ENCODE results near the gene YPEL2. TPM values are rescaled to one million over a fixed set of nuclear protein-coding genes. Genes with fewer than 3 reads are reported as not detected.

The YPEL2 gene
- total RNA-seq, 2 experiments from 2014 or later, result 9.0 to 10.0 TPM

- CTCF ChIA-PET, result no interaction called here
- DNase-seq (no peak), ATAC-seq (no peak)
- Mint-ChIP-seq H3K27me3 (ENCODE audit: low read depth) (no peaks in the 10 kb centered on the region), H3K4me3 (no peak overlapping the region), H3K9me3 (ENCODE audit: insufficient read depth) (no peaks in the 10 kb centered on the region), H3K27ac (no peak overlapping the region), H3K4me1 (ENCODE audit: low read depth) (peaks cover 38% of the 10 kb centered on the region), H3K36me3 (ENCODE audit: low read depth) (peaks cover 5% of the 10 kb centered on the region)
- POLR2A ChIA-PET, result no interaction called here
Observed at GRCh38 chr17:59347975-59348391, 16.5 kb downstream of the YPEL2 start.

GRCh38 chr17:59349178-59349577, 17.7 kb downstream of the YPEL2 start:
- no peak overlapping the region for H3K27ac Mint-ChIP-seq
- no peaks in the 10 kb centered on the region for H3K9me3 Mint-ChIP-seq (ENCODE audit: insufficient read depth)
- peaks cover 17% of the 10 kb centered on the region for H3K36me3 Mint-ChIP-seq (ENCODE audit: low read depth)
- no peaks in the 10 kb centered on the region for H3K27me3 Mint-ChIP-seq (ENCODE audit: low read depth)
- H3K4me1 Mint-ChIP-seq (ENCODE audit: low read depth), result peaks cover 41% of the 10 kb centered on the region
- DNase-seq (no peak), ATAC-seq (no peak)
- ChIA-PET CTCF (interaction anchor here (0.5 to 1.6 kb wide), 2 partner anchors 17 to 91 kb away, joined by 3 to 4 read pairs; no protein-coding TSS in a partner anchor), POLR2A (interaction anchor here (0.6 kb wide), 1 partner anchor 42 kb away, joined by 3 read pairs; no protein-coding TSS in a partner anchor)
- no peak overlapping the region for H3K4me3 Mint-ChIP-seq

- Mint-ChIP-seq H3K27ac (peak overlapping the region; percentile 53), H3K4me3 (no peak overlapping the region), H3K4me1 (ENCODE audit: low read depth) (peaks cover 55% of the 10 kb centered on the region), H3K9me3 (ENCODE audit: insufficient read depth) (peaks cover 8% of the 10 kb centered on the region), H3K36me3 (ENCODE audit: low read depth) (peaks cover 52% of the 10 kb centered on the region), H3K27me3 (ENCODE audit: low read depth) (no peaks in the 10 kb centered on the region)
- ChIA-PET POLR2A (no interaction called here), CTCF (interaction anchor here (0.7 to 2.1 kb wide), 5 partner anchors 11 to 74 kb away, joined by 3 to 5 read pairs (median 4); no protein-coding TSS in a partner anchor)
- DNase-seq (peak; percentile 55), ATAC-seq (peak; percentile 72)
Observed at GRCh38 chr17:59353106-59353854, 21.8 kb downstream of the YPEL2 start.

GRCh38 chr17:59353936-59354755, 22.7 kb downstream of the YPEL2 start:
- peaks cover 54% of the 10 kb centered on the region for H3K36me3 Mint-ChIP-seq (ENCODE audit: low read depth)
- peaks cover 60% of the 10 kb centered on the region for H3K4me1 Mint-ChIP-seq (ENCODE audit: low read depth)
- CTCF ChIA-PET, result interaction anchor here (0.7 to 2.1 kb wide), 6 partner anchors 12 to 85 kb away, joined by 3 to 5 read pairs (median 4); no protein-coding TSS in a partner anchor

GRCh38 chr17:59355030-59355701, 23.7 kb downstream of the YPEL2 start:
- Mint-ChIP-seq H3K27me3 (ENCODE audit: low read depth) (no peaks in the 10 kb centered on the region), H3K36me3 (ENCODE audit: low read depth) (peaks cover 56% of the 10 kb centered on the region), H3K9me3 (ENCODE audit: insufficient read depth) (peaks cover 8% of the 10 kb centered on the region), H3K27ac (no peak overlapping the region), H3K4me1 (ENCODE audit: low read depth) (peaks cover 65% of the 10 kb centered on the region), H3K4me3 (no peak overlapping the region)
- DNase-seq (no peak), ATAC-seq (no peak)
- ChIA-PET CTCF (interaction anchor here (0.8 to 1.7 kb wide), 2 partner anchors 26 to 84 kb away, joined by 5 to 8 read pairs; no protein-coding TSS in a partner anchor), POLR2A (interaction anchor here (1.2 kb wide), 1 partner anchor 12 kb away, joined by 3 read pairs; no protein-coding TSS in a partner anchor)

More at GRCh38 chr17:59353936-59354755, 22.7 kb downstream of the YPEL2 start:
- Mint-ChIP-seq H3K4me3 (no peak overlapping the region), H3K27me3 (ENCODE audit: low read depth) (no peaks in the 10 kb centered on the region), H3K27ac (no peak overlapping the region), H3K9me3 (ENCODE audit: insufficient read depth) (peaks cover 8% of the 10 kb centered on the region)
- ATAC-seq (no peak), DNase-seq (no peak)
- POLR2A ChIA-PET, result no interaction called here

- Mint-ChIP-seq H3K9me3 (ENCODE audit: insufficient read depth) (peaks cover 8% of the 10 kb centered on the region), H3K27me3 (ENCODE audit: low read depth) (no peaks in the 10 kb centered on the region), H3K4me1 (ENCODE audit: low read depth) (peaks cover 70% of the 10 kb centered on the region), H3K36me3 (ENCODE audit: low read depth) (peaks cover 60% of the 10 kb centered on the region), H3K27ac (no peak overlapping the region), H3K4me3 (no peak overlapping the region)
- POLR2A ChIA-PET, result interaction anchor here (0.6 to 1.2 kb wide), 2 partner anchors 12 to 16 kb away, joined by 3 to 4 read pairs; no protein-coding TSS in a partner anchor
- CTCF ChIA-PET, result interaction anchor here (0.7 to 1.7 kb wide), 4 partner anchors 26 to 84 kb away, joined by 3 to 8 read pairs (median 5); no protein-coding TSS in a partner anchor
- no peak for ATAC-seq
- no peak for DNase-seq
Observed at GRCh38 chr17:59355702-59356325, 24.4 kb downstream of the YPEL2 start.

GRCh38 chr17:59356543-59357218, 25.2 kb downstream of the YPEL2 start:
- no peaks in the 10 kb centered on the region for H3K27me3 Mint-ChIP-seq (ENCODE audit: low read depth)
- H3K4me1 Mint-ChIP-seq (ENCODE audit: low read depth), result peaks cover 75% of the 10 kb centered on the region
- no peak overlapping the region for H3K4me3 Mint-ChIP-seq
- ATAC-seq (no peak), DNase-seq (no peak)
- ChIA-PET CTCF (interaction anchor here (0.7 to 1.7 kb wide), 2 partner anchors 27 to 71 kb away, joined by 3 to 5 read pairs; no protein-coding TSS in a partner anchor), POLR2A (interaction anchor here (0.5 to 0.6 kb wide), 2 partner anchors 17 to 683 kb away, joined by 3 to 4 read pairs; no protein-coding TSS in a partner anchor)
- no peak overlapping the region for H3K27ac Mint-ChIP-seq
- H3K9me3 Mint-ChIP-seq (ENCODE audit: insufficient read depth), result peaks cover 8% of the 10 kb centered on the region
- peaks cover 57% of the 10 kb centered on the region for H3K36me3 Mint-ChIP-seq (ENCODE audit: low read depth)

GRCh38 chr17:59357219-59357697, 25.8 kb downstream of the YPEL2 start:
- Mint-ChIP-seq H3K36me3 (ENCODE audit: low read depth) (peaks cover 56% of the 10 kb centered on the region), H3K9me3 (ENCODE audit: insufficient read depth) (peaks cover 8% of the 10 kb centered on the region), H3K27ac (no peak overlapping the region), H3K27me3 (ENCODE audit: low read depth) (no peaks in the 10 kb centered on the region), H3K4me3 (no peak overlapping the region), H3K4me1 (ENCODE audit: low read depth) (peaks cover 75% of the 10 kb centered on the region)
- ChIA-PET POLR2A (interaction anchor here (0.5 kb wide), 1 partner anchor 684 kb away, joined by 3 read pairs; no protein-coding TSS in a partner anchor), CTCF (interaction anchor here (1.7 kb wide), 1 partner anchor 28 kb away, joined by 5 read pairs; no protein-coding TSS in a partner anchor)
- ATAC-seq (no peak), DNase-seq (no peak)

GRCh38 chr17:59357929-59358328, 26.5 kb downstream of the YPEL2 start:
- peak overlapping the region; percentile 1 for H3K27ac Mint-ChIP-seq
- ChIA-PET POLR2A (no interaction called here), CTCF (no interaction called here)
- H3K36me3 Mint-ChIP-seq (ENCODE audit: low read depth), result peaks cover 55% of the 10 kb centered on the region
- no peaks in the 10 kb centered on the region for H3K27me3 Mint-ChIP-seq (ENCODE audit: low read depth)
- peaks cover 8% of the 10 kb centered on the region for H3K9me3 Mint-ChIP-seq (ENCODE audit: insufficient read depth)
- ATAC-seq, result no peak
- no peak overlapping the region for H3K4me3 Mint-ChIP-seq
- DNase-seq, result no peak
- peaks cover 75% of the 10 kb centered on the region for H3K4me1 Mint-ChIP-seq (ENCODE audit: low read depth)

- H3K36me3 Mint-ChIP-seq (ENCODE audit: low read depth), result peaks cover 33% of the 10 kb centered on the region
- ChIA-PET CTCF (interaction anchor here (1.2 to 3.9 kb wide), 8 partner anchors 9 to 78 kb away, joined by 3 to 31 read pairs (median 4); no protein-coding TSS in a partner anchor), POLR2A (no interaction called here)
- peaks cover 82% of the 10 kb centered on the region for H3K4me1 Mint-ChIP-seq (ENCODE audit: low read depth)
- H3K4me3 Mint-ChIP-seq, result peak overlapping the region; percentile 69
- ATAC-seq (peak; percentile 21), DNase-seq (no peak)
- H3K9me3 Mint-ChIP-seq (ENCODE audit: insufficient read depth), result peaks cover 8% of the 10 kb centered on the region
- H3K27me3 Mint-ChIP-seq (ENCODE audit: low read depth), result no peaks in the 10 kb centered on the region
- H3K27ac Mint-ChIP-seq, result peak overlapping the region; percentile 89
Observed at GRCh38 chr17:59361386-59361785, 29.9 kb downstream of the YPEL2 start.
